GM12875 (cell line): ENCODE measurements around the gene MAGEA9.
"Not testable (repeated sequence)": the region's sequence is repeated elsewhere in the genome, so short reads cannot be mapped to it uniquely, and the experiment has no call there.

Experiments used
- H3K4me3 ChIP-seq: one replicate; pipeline ENCODE4 v1.5.1; 2011; ENCODE audit warnings: low read depth, low read length, control low read depth
- CTCF ChIP-seq: IDR thresholded peaks from 2 replicates; pipeline ENCODE4 v1.5.1; 2011; ENCODE audit warnings: low read depth, mild to moderate bottlenecking, control low read depth, inconsistent platforms, low read length, moderate library complexity, borderline replicate concordance; ENCODE audit not compliant: insufficient read depth

MAGEA9 gene

GRCh38 chrX:149830192-149830873, 48.6 kb downstream of the MAGEA9 start:
- H3K4me3 ChIP-seq = peak overlapping the region; percentile 27
- no peak for TF ChIP-seq CTCF

- H3K4me3 ChIP-seq = no peak overlapping the region
- TF ChIP-seq CTCF = no peak
Measured at GRCh38 chrX:149831473-149831872, 49.7 kb downstream of the MAGEA9 start.

- not testable (repeated sequence) for H3K4me3 ChIP-seq
Measured at GRCh38 chrX:149836728-149837127, 55.0 kb downstream of the MAGEA9 start.

GRCh38 chrX:149837167-149837566, 55.4 kb downstream of the MAGEA9 start:
- H3K4me3 ChIP-seq = no peak overlapping the region
- TF ChIP-seq CTCF = no peak
